CD4-positive, alpha-beta T cell treated with Interleukin-15 for 1 hour (primary cell): ENCODE data around the gene TTLL9.
A peak's percentile ranks its signal among the peaks of the same experiment; 100 is the strongest.

Experiments used
- DNase-seq: peaks from one replicate; pipeline ENCODE4 v3.0.0-alpha.2; 2020

TTLL9 gene

DNA sequence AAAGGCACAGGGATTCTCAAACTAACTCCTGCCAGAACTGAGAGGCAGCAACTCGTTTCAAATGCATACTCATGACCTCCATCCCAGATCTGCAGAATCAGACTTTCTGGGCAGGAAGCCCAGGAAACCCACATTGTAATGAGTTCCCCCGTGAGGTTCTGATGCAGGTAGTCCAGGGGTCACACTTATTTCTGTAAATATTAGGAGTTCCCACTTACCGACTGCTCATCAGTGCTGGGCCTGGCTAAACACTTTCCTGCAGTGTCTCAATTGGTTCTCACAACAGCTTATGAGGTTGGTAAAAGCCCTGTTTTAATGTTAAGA, 11.7 kb upstream of the TTLL9 start:
- DNase-seq = no peak

GRCh38 chr20:31859266-31859997, 11.0 kb upstream of the TTLL9 start:
- DNase-seq = no peak

DNA sequence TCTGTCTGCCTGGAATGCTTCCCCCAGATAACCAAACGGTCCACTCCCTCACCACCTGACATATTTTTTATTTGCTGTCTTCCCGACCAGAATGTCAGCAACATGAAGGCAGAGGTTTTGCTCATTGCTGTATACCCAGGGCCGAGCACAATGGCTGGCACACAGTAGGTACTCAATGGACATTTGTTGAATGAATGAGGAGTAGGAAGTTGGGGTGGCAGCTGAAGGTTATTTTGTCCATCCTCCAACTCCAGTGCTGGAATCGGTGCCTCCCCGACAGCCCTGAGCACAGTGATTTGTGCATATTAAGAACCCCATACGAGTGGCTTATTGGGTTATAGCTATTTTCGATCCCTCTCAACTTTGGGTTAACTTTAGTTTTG, 10.4 kb upstream of the TTLL9 start:
- DNase-seq = no peak

- DNase-seq = no peak
Observed at GRCh38 chr20:31860390-31861134, 9.9 kb upstream of the TTLL9 start.

GRCh38 chr20:31861135-31861384, 9.4 kb upstream of the TTLL9 start:
- DNase-seq = no peak

- DNase-seq = peak; percentile 78
Observed at GRCh38 chr20:31861385-31862156, 8.9 kb upstream of the TTLL9 start.

DNA sequence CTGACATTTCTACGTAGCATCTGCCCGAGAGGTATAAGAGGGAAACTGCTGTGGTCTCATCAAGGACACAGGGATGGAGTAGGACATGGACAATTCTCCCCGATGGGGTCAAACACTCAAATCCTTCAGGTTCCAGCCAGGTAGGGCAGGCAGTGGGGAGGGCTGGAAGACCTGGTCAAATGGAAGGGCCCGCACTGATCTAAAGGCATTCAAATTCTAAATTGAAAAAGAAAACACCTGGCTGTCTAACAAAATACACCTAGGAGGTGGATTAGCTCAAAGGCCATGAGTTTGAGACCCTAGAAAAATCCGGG, 8.3 kb upstream of the TTLL9 start:
- no peak for DNase-seq

DNA sequence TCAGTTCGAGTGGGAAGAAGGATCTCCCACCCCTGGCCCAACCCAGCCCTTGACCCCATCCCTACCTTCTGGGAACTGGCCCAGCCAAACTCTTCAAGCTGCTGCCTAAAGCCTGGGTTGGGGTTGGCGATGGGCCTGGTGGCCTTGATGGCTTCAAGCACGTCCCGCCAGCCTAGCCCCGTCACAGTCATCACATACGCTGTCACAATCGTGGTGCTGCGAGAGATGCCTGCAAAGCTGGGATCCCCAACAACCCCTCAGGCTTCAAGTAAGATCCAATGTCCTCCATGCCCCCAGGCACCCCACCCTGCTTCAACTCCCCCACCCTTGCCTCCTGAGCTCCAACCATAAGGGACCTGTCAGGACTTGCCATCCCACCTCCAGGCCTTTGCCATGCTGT, 7.9 kb upstream of the TTLL9 start:
- DNase-seq = no peak

DNA sequence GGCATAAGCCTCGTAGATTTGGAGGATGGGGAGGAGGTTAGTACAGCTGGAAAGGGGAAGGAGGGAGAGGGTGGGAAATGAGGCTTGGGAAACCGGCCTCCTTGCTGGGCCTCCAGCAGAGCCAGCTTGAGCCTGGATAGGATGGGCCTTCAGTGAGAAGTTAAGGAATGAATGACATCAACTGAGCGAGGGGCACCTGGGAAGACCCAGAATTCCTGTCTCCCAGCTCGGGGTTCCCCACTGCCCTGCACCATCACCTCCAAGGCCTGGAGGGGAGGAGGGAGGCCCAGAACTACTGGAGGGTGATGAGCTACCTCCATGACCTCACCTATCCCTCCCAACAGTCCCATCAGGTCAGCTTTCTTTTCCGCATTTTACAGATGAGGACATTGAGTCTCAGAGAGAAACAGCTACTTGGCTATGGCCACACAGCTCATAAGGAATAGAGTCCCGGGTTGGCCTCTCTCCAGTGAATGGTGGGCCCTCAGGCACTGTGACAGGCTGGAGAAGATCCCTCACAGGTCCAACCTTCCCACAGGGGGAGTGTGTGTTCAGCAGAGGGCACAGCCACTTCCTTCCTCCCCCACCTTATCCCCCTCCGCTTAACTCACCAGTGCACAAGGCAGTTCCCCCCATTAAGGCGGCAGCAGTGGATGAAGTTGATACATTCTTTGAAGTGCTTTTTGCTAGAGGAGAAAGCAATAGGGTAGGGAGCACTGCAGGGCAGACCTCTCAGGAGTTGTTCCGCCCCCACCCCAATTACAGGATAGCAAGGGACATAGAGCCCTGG, 6.9 kb upstream of the TTLL9 start:
- no peak for DNase-seq

GRCh38 chr20:31864521-31865400, 5.7 kb upstream of the TTLL9 start:
- DNase-seq = no peak

DNA sequence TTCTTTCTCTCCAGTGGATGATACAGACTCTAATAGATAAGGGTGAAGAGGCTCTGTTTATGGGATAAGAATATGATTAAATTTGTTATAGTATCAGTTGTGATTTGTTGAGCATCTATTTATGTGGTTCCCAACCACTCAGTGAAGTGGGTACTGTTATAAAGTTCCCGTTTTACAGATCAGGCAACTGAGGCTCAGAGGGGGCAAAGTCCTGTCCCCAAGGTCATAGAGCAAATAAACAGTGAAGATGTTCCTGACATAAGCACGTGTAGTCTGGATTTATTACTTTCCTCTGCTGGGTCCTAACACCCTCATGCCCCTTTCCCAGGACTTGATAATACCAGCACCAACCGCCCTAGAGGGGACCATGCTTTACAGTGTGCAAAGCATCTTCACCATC, 4.2 kb upstream of the TTLL9 start:
- no peak for DNase-seq

DNA sequence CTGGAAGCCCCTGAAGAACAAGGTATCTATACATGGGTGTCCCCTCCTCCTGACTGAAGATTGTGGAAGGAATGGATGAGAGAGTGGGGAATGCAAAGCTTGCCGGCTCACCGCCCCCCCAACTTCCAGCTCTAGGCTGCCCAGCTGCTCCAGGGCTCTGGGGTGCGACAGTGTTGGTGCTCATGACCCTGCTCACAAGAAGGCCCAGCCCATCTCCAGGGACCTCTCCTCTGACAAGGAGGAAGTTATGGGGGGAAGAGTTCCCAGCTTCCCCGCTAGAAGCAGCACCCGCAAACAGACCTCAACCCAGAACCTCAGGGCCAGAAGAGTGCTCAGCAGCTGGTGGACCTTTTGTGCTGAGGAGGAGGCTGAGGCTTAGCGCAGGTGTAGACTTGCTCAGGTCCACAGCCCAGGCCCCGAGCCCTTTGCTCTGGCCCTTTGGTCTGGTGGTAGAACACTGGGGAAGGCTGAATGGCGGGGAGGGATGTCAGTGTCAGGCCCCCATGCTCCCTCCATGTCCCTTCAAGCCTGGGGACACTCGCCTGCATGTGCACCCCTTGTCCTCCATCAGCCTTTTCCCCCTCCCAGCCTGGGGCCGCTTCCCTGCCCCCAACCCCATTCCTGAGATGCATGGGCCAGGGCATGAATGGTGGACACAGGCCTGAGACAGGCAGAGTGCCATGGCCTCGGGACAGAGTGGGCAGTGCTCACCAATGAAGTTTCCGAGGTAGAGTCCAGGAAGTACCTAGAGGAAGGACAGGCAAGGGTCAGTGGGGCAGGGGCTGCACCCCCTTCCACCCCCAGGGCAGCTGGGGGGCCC, 1.4 kb upstream of the TTLL9 start:
- DNase-seq = no peak

GRCh38 chr20:31869673-31869941, 827 bp upstream of the TTLL9 start:
- no peak for DNase-seq

DNA sequence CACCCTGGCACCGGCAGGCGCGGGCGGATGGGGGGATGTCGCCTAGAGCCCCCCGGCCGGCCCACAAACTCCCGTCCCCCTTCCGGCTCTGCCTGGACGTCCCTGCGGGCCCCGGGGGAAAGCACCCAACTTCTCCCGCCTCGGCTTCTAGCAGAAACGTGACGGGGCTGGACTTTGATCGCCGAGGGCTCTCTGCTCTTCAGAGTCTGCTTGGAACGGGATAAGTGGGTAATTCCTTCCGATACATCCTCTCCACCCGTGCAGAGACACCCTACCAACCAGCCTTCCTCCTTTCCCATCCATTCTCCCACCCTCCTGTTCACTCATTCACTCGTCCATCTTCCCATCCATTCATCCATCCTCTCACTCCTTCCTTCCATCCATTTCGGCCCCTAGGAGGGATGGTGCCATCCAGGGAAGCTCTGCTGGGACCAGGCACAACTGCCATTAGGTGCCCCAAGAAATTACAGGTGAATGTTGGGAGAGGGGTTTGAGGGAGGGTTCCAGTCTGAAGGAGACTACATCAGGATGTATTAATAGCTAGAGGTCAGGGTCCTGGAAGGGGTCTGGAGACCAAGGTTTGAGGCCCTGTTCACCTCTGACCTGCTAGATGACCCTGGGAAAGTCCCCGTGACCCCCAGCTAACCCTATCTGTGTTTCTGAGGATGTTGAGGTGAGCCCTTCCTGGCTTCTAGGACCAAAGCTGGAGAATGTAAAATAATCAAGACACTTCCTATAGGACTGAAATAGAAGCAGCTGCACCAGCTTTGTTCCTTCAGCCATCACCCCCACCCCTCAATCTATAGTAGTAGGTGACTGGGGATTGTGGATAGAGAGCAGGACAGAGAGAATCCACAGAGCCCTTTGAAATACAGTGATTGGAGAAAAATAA, 538 bp downstream of the TTLL9 start:
- no peak for DNase-seq

DNA sequence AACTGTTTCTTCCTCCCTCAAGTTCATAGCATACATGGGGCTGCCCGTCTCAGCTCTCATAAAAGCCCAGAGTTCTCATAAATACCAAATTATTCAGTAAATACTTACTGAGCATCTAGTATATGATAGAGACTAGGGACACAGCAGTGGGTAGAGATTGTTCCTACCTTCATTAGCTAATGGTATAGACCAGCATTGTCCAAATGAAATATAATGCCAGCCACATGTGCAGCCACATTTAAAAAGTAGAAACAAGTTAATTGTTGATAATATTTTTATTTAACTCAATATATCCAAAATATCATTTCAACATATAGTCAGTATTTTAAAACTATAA, 1.2 kb downstream of the TTLL9 start:
- DNase-seq = no peak

- no peak for DNase-seq
Observed at GRCh38 chr20:31872406-31872805, 2.0 kb downstream of the TTLL9 start.

DNA sequence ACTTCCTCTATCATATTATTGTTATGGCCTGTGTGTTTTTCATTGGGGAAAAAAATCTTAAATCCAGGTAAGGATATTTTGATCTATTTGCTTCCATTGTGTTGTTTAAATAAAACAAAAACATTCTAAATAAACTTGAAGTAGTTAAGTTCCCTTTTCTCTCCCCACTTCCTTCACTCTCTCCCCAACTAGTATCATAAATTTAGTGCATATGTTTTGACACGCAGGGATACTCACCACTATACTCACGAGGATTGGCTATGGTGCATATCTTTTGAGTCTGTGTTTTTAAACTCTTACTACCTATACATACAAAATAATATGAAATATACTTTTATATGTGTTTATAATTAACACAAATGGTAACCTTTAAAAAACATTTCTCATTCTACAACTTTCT, 5.2 kb downstream of the TTLL9 start:
- DNase-seq = no peak

DNA sequence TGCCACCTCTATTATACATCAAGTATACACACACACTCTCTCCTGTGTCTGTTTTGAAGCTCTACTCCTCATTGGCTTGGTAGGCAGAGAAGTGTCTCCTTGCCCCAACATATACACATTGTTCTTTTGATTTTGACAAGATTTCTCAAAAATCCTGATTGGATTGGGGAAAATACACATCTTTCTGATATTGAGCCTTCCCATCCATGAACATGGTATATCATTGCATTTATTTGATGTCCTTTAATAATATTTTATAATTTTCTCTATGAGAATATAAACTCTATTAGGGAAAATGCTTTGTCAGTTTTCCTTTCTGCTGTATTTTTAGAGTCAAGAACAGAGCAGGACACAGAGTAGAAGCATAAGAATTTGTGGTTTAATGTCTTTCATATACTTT, 7.2 kb downstream of the TTLL9 start:
- DNase-seq = no peak

DNA sequence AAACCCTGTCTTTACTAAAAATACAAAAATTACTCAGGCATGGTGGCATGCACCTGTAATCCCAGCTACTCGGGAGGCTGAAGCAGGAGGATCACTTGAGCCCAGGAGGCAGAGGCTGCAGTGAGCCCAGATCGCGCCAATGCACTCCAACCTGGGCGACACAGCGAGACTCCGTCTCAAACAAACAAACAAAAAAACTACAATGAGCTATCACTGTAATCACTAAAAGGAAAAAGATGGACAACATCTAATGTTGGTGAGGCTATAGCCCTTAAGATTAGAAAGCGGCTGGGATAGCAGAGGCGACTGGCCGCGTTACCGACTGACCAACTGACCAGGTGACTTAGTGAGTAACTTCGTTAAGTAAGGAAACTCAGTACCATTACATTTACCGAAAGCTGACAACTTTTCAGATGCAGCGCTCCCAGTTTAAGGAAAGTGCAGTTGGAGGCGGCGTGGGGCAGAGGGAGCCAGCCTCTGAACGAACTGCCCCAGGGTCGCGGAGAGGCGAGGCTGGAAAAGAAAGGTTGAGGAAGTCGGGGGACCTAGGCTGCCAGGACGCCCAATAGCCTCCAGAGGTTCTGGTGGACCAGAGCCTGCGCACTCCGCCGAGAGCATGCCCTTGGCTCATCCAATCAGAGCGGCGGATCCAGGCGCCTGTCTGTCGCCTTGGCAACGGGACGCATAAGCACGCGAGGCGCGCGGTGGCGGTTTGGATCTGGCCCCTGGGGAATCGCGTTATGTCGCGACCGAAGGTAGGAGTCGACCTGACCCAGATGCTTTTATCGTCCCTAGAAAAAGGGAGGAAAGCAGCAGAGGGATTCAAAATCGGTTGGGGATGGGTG, 8.9 kb downstream of the TTLL9 start:
- DNase-seq = peak; percentile 90

- no peak for DNase-seq
Observed at GRCh38 chr20:31881945-31882344, 11.5 kb downstream of the TTLL9 start.
